MG63 (cell line): Measurements from ENCODE around the gene SEC11A. TPM values are rescaled to one million over a fixed set of nuclear protein-coding genes. Genes with fewer than 3 reads are reported as not detected.
"Not testable (repeated sequence)": the region's sequence is repeated elsewhere in the genome, so short reads cannot be mapped to it uniquely, and the experiment has no call there.

ENCODE experiments used
- DNase-seq: peaks from one replicate; pipeline ENCODE4 v3.0.0-alpha.2; 2020
- H3K27me3 ChIP-seq: fragments of 250-450 bp; sonication (Bioruptor Pico); 2 replicates; pipeline ENCODE4 v1.5.1; 2020; ENCODE audit warnings: mild to moderate bottlenecking, moderate library complexity
- H3K36me3 ChIP-seq: fragments of 250-450 bp; sonication (Bioruptor Pico); 2 replicates; pipeline ENCODE4 v1.5.1; 2020; ENCODE audit warnings: mild to moderate bottlenecking, moderate library complexity
- H3K4me3 ChIP-seq: fragments of 250-450 bp; sonication (Bioruptor Pico); 2 replicates; pipeline ENCODE4 v1.5.1; 2020; ENCODE audit warnings: mild to moderate bottlenecking, moderate library complexity
- H3K9me3 ChIP-seq: fragments of 250-450 bp; sonication (Bioruptor Pico); 2 replicates; pipeline ENCODE4 v1.5.1; 2020; ENCODE audit warnings: mild to moderate bottlenecking, moderate library complexity
- total RNA-seq: library from RNA; depleted of rRNA; stranded (reverse); fragments of >200 nt; shearing (Covaris generic); gene quantifications from 2 replicates; pipeline ENCODE4 v1.2.3, GENCODE V29; 2014; ENCODE audit warnings: low replicate concordance

SEC11A gene
- total RNA-seq, 1 experiment from 2014 or later, result 294 TPM

GRCh38 chr15:84748274-84749110 lies 32.6 kb upstream of the SEC11A start, which contains the start of gene ZNF592:
Gene ZNF592 (plus strand): TSS chr15:84748592. CDS start chr15:84782676, 34,084 bp downstream.
- no peaks in the 10 kb centered on the region for H3K9me3 ChIP-seq
- peaks cover 7% of the 10 kb centered on the region for H3K36me3 ChIP-seq
- H3K27me3 ChIP-seq, result no peaks in the 10 kb centered on the region
- peak within 1 kb of the TSS; percentile 95 for H3K4me3 ChIP-seq
- DNase-seq, result peak; percentile 85

- Histone ChIP-seq H3K27me3 (no peaks in the 10 kb centered on the region), H3K9me3 (no peaks in the 10 kb centered on the region), H3K4me3 (peak overlapping the region; percentile 76), H3K36me3 (peaks cover 5% of the 10 kb centered on the region; the same call in 1 of the 2 replicates)
- peak; percentile 82 for DNase-seq
Measured at GRCh38 chr15:84747416-84748273, 31.7 kb upstream of the SEC11A start.

- H3K9me3 ChIP-seq, result no peaks in the 10 kb centered on the region
- H3K4me3 ChIP-seq, result no peak overlapping the region
- H3K27me3 ChIP-seq, result no peaks in the 10 kb centered on the region
- H3K36me3 ChIP-seq, result no peaks in the 10 kb centered on the region; the same call in 1 of the 2 replicates
- no peak for DNase-seq
Measured at GRCh38 chr15:84741121-84741520, 25.2 kb upstream of the SEC11A start.

- Histone ChIP-seq H3K36me3 (no peaks in the 10 kb centered on the region; the same call in 1 of the 2 replicates), H3K4me3 (no peak overlapping the region), H3K9me3 (no peaks in the 10 kb centered on the region), H3K27me3 (no peaks in the 10 kb centered on the region)
- no peak for DNase-seq
Measured at GRCh38 chr15:84740691-84741090, 24.8 kb upstream of the SEC11A start.

GRCh38 chr15:84737005-84737404 lies 21.1 kb upstream of the SEC11A start:
- H3K9me3 ChIP-seq, result no peaks in the 10 kb centered on the region
- no peak for DNase-seq
- no peak overlapping the region for H3K4me3 ChIP-seq

GRCh38 chr15:84736375-84736774 lies 20.4 kb upstream of the SEC11A start:
- no peak for DNase-seq
- Histone ChIP-seq H3K4me3 (no peak overlapping the region), H3K27me3 (no peaks in the 10 kb centered on the region)

More at GRCh38 chr15:84737005-84737404, 21.1 kb upstream of the SEC11A start:
- Histone ChIP-seq H3K27me3 (no peaks in the 10 kb centered on the region), H3K36me3 (no peaks in the 10 kb centered on the region; the same call in 1 of the 2 replicates)

GRCh38 chr15:84735480-84736061 lies 19.6 kb upstream of the SEC11A start:
- not testable (repeated sequence) for H3K4me3 ChIP-seq, H3K27me3 ChIP-seq, H3K36me3 ChIP-seq, H3K9me3 ChIP-seq
- peak; percentile 75 for DNase-seq

More at GRCh38 chr15:84736375-84736774, 20.4 kb upstream of the SEC11A start:
- Histone ChIP-seq H3K36me3 (no peaks in the 10 kb centered on the region; the same call in 1 of the 2 replicates), H3K9me3 (no peaks in the 10 kb centered on the region)

GRCh38 chr15:84734794-84735479 lies 19.0 kb upstream of the SEC11A start:
- H3K36me3 ChIP-seq, result no peaks in the 10 kb centered on the region; the same call in 1 of the 2 replicates
- H3K4me3 ChIP-seq, result no peak overlapping the region
- no peaks in the 10 kb centered on the region for H3K27me3 ChIP-seq
- DNase-seq, result no peak
- no peaks in the 10 kb centered on the region for H3K9me3 ChIP-seq

- H3K4me3 ChIP-seq, result no peak overlapping the region
- DNase-seq, result peak; percentile 22
- H3K36me3 ChIP-seq, result no peaks in the 10 kb centered on the region
- H3K9me3 ChIP-seq, result no peaks in the 10 kb centered on the region
- H3K27me3 ChIP-seq, result no peaks in the 10 kb centered on the region
Measured at GRCh38 chr15:84731774-84732173, 15.8 kb upstream of the SEC11A start.

GRCh38 chr15:84727429-84727828 lies 11.5 kb upstream of the SEC11A start:
- Histone ChIP-seq H3K4me3 (no peak overlapping the region), H3K36me3 (no peaks in the 10 kb centered on the region), H3K9me3 (no peaks in the 10 kb centered on the region), H3K27me3 (no peaks in the 10 kb centered on the region)
- peak; percentile 9 for DNase-seq

GRCh38 chr15:84725001-84725491 lies 9.1 kb upstream of the SEC11A start:
- no peaks in the 10 kb centered on the region for H3K27me3 ChIP-seq
- H3K36me3 ChIP-seq, result no peaks in the 10 kb centered on the region
- no peak overlapping the region for H3K4me3 ChIP-seq
- peak; percentile 30 for DNase-seq
- H3K9me3 ChIP-seq, result no peaks in the 10 kb centered on the region

- DNase-seq, result no peak
- Histone ChIP-seq H3K4me3 (no peak overlapping the region), H3K36me3 (no peaks in the 10 kb centered on the region), H3K9me3 (no peaks in the 10 kb centered on the region), H3K27me3 (no peaks in the 10 kb centered on the region)
Measured at GRCh38 chr15:84722628-84723027, 6.7 kb upstream of the SEC11A start.

GRCh38 chr15:84721371-84721770 lies 5.4 kb upstream of the SEC11A start:
- H3K9me3 ChIP-seq, result no peaks in the 10 kb centered on the region
- H3K27me3 ChIP-seq, result no peaks in the 10 kb centered on the region
- H3K4me3 ChIP-seq, result no peak overlapping the region
- no peak for DNase-seq
- H3K36me3 ChIP-seq, result no peaks in the 10 kb centered on the region

- no peaks in the 10 kb centered on the region for H3K27me3 ChIP-seq
- peak; percentile 21 for DNase-seq
- peak overlapping the region; percentile 93 for H3K4me3 ChIP-seq
- no peaks in the 10 kb centered on the region for H3K9me3 ChIP-seq
- H3K36me3 ChIP-seq, result peaks cover 21% of the 10 kb centered on the region
Measured at GRCh38 chr15:84715441-84716035, 401 bp downstream of the SEC11A start.

GRCh38 chr15:84714821-84715220 lies 1.1 kb downstream of the SEC11A start:
- H3K36me3 ChIP-seq, result peaks cover 29% of the 10 kb centered on the region
- no peak for DNase-seq

GRCh38 chr15:84714372-84714771 lies 1.6 kb downstream of the SEC11A start:
- H3K4me3 ChIP-seq, result peak overlapping the region; percentile 93
- H3K36me3 ChIP-seq, result peaks cover 33% of the 10 kb centered on the region
- H3K27me3 ChIP-seq, result no peaks in the 10 kb centered on the region
- no peak for DNase-seq
- no peaks in the 10 kb centered on the region for H3K9me3 ChIP-seq

More at GRCh38 chr15:84714821-84715220, 1.1 kb downstream of the SEC11A start:
- Histone ChIP-seq H3K4me3 (peak overlapping the region; percentile 93), H3K27me3 (no peaks in the 10 kb centered on the region), H3K9me3 (no peaks in the 10 kb centered on the region)
